ENCODE measurements around the gene ZCCHC10.
"Not testable (repeated sequence)": the region's sequence is repeated elsewhere in the genome, so short reads cannot be mapped to it uniquely, and the experiment has no call there.

Gene ZCCHC10

DNA sequence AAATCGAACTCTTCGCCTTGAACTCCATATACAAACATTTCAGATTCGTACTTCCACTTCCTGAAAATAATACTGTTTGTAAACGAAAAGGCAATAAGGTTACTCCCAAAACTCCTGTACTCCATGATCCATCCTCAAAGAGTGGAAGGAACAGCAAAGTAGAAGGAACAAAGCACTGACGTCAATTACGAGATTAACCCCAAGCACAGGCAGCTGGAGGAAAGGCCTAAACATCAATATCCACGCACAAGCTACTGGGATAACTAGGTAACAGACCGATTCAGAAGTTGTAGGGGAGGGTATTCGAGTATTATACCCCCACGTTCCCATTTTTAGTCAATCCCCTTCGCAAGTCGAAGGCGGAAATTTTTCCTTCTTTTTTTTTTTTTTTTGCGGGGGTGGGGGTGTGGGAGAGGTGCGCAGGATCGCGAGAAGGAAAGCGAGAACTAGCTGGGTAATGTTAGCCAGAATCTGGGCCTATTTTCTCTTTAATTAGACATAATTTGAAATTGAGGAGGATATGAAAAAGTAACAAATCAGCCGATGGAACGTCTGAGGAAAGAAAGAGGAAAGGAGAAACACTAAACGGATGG is 63.8 kb downstream of the ZCCHC10 start:
- no peak for DNase-seq (ENCODE audit: low read depth in 1 of 2, low spot score in 1 of 2)
- H3K27me3 ChIP-seq (ENCODE audit: insufficient read depth, poor library complexity, severe bottlenecking) = no peaks in the 10 kb centered on the region
- peak overlapping the region; percentile 64 for H3K4me3 ChIP-seq (replicated peaks; ENCODE audit: insufficient read depth, low read length)
- TF ChIP-seq SPI1 (IDR thresholded peaks at IDR 0.05; ENCODE audit: borderline replicate concordance, low read depth) = peak; percentile 9; the same call in 1 of the 2 replicates
- TF ChIP-seq GABPA (IDR thresholded peaks at IDR 0.05; ENCODE audit: low read depth) = no peak
- H3K27ac ChIP-seq (replicated peaks) = peak overlapping the region; percentile 72

DNA sequence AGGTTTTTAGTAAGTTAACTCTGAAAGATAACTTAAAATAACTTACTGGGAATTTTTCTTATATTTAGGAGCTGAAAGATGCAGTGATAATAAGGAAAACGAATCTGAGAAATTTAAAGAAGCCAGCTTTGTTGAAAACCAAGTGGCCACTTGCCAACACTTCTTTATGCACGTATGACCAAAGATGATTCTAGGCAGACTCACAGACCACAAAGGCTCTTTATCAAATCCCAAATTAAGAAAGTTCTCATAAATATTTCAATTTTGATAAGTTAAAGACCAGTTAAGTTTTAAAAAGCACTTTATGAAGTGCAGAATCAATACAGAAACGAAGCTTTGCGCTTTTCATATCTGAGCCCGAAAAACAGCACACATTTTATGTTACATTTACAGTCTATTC is 64.5 kb downstream of the ZCCHC10 start:
- Histone ChIP-seq H3K27ac (replicated peaks) (peak overlapping the region; percentile 72), H3K27me3 (ENCODE audit: insufficient read depth, poor library complexity, severe bottlenecking) (no peaks in the 10 kb centered on the region), H3K4me3 (replicated peaks; ENCODE audit: insufficient read depth, low read length) (peak overlapping the region; percentile 64)
- TF ChIP-seq SPI1 (IDR thresholded peaks at IDR 0.05; ENCODE audit: borderline replicate concordance, low read depth) = no peak
- TF ChIP-seq GABPA (IDR thresholded peaks at IDR 0.05; ENCODE audit: low read depth) = no peak
- TF ChIP-seq, protein P1, sequence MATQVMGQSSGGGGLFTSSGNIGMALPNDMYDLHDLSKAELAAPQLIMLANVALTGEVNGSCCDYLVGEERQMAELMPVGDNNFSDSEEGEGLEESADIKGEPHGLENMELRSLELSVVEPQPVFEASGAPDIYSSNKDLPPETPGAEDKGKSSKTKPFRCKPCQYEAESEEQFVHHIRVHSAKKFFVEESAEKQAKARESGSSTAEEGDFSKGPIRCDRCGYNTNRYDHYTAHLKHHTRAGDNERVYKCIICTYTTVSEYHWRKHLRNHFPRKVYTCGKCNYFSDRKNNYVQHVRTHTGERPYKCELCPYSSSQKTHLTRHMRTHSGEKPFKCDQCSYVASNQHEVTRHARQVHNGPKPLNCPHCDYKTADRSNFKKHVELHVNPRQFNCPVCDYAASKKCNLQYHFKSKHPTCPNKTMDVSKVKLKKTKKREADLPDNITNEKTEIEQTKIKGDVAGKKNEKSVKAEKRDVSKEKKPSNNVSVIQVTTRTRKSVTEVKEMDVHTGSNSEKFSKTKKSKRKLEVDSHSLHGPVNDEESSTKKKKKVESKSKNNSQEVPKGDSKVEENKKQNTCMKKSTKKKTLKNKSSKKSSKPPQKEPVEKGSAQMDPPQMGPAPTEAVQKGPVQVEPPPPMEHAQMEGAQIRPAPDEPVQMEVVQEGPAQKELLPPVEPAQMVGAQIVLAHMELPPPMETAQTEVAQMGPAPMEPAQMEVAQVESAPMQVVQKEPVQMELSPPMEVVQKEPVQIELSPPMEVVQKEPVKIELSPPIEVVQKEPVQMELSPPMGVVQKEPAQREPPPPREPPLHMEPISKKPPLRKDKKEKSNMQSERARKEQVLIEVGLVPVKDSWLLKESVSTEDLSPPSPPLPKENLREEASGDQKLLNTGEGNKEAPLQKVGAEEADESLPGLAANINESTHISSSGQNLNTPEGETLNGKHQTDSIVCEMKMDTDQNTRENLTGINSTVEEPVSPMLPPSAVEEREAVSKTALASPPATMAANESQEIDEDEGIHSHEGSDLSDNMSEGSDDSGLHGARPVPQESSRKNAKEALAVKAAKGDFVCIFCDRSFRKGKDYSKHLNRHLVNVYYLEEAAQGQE (IDR thresholded peaks at IDR 0.05; ENCODE audit: insufficient replicate concordance, low read depth) = no peak
- no peak for TF ChIP-seq POLR2AphosphoS5 (IDR thresholded peaks at IDR 0.05; ENCODE audit: low read depth)
- DNase-seq (ENCODE audit: low read depth in 1 of 2, low spot score in 1 of 2) = no peak

DNA sequence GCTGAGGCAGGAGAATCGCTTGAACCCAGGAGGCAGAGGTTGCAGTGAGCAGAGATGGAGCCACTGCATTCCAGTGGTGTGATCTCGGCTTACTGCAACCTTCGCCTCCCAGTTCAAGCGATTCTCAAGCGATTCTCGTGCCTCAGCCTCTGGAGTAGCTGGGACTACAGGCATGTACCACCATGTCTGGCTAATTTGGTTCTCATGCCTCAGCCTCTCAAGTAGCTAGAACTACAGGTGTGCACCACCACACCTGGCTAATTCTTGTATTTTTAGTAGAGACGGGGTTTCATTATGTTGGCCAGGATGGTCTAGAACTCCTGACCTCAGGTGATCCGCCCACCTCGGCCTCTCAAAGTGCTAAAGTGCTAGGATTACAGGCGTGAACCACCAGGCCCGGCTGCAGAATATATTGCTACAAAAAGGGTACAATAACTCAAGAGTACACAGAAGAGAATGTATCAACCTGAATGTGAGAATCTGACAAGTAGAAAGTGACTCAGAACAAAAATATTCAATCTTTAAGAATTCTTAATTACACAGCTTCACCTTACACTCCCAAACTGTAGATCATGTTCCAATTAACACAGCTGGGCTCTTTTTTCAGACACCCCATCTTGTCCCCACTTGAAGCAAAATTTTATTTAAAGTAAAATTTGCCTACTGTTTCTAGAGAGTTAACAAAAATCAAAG is 65.1 kb downstream of the ZCCHC10 start:
- not testable (repeated sequence) for H3K4me3 ChIP-seq (replicated peaks; ENCODE audit: insufficient read depth, low read length); H3K27me3 ChIP-seq (ENCODE audit: insufficient read depth, poor library complexity, severe bottlenecking); H3K27ac ChIP-seq (replicated peaks); DNase-seq (ENCODE audit: low read depth in 1 of 2, low spot score in 1 of 2)

DNA sequence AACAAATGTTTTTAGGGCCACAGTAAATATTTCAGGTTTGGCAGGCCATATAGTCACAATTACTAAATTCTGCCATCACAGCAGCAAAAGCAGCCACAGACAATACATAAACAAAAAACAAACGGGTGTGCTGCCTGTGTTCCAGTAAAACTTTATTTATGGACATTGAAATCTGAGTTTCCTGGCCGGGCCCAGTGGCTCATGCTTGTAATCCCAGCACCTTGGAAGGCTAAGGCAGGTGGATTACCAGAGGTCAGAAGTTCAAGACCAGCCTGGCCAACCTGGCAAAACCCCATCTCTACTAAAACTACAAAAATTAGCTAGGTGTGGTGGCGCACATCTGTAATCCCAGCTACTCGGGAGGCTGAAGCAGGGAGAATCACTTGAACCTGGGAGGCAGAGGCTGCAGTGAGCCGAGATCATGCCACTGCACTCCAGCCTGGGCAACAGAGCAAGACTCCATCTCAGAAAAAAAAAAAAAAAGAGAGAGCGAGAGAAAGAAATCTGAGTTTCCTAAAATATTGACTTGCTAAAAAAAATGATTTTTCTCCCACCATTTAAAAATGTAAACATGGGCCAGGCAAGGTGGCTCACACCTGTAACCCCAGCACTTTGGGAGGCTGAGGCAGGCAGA is 70.1 kb downstream of the ZCCHC10 start:
- DNase-seq (ENCODE audit: low read depth in 1 of 2, low spot score in 1 of 2); H3K4me3 ChIP-seq (replicated peaks; ENCODE audit: insufficient read depth, low read length); H3K27me3 ChIP-seq (ENCODE audit: insufficient read depth, poor library complexity, severe bottlenecking); H3K27ac ChIP-seq (replicated peaks): not testable (repeated sequence)

DNA sequence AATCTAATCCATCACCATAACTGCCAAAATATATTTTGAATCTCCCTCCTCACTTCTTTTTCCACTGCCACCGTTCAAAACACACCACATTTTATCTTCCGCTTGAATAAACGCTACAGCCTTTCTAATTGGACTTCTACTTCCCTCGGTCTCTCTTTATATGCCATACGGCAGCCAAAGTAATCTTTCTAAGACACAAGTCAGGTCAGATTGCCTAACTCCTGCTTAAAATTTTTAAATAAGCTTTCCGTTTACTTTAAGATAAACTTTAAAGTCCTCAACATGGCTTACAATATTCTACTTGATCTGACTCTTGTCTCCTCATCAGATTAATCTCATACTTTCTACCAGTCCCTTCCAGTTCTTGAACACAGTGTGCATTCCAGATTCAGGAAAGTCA is 72.6 kb downstream of the ZCCHC10 start:
- H3K4me3 ChIP-seq (replicated peaks; ENCODE audit: insufficient read depth, low read length) = no peak overlapping the region
- TF ChIP-seq, protein P1 (IDR thresholded peaks at IDR 0.05; ENCODE audit: insufficient replicate concordance, low read depth) = no peak
- TF ChIP-seq GABPA (IDR thresholded peaks at IDR 0.05; ENCODE audit: low read depth) (no peak), POLR2AphosphoS5 (IDR thresholded peaks at IDR 0.05; ENCODE audit: low read depth) (no peak), SPI1 (IDR thresholded peaks at IDR 0.05; ENCODE audit: borderline replicate concordance, low read depth) (no peak)
- TF ChIP-seq, protein P2, sequence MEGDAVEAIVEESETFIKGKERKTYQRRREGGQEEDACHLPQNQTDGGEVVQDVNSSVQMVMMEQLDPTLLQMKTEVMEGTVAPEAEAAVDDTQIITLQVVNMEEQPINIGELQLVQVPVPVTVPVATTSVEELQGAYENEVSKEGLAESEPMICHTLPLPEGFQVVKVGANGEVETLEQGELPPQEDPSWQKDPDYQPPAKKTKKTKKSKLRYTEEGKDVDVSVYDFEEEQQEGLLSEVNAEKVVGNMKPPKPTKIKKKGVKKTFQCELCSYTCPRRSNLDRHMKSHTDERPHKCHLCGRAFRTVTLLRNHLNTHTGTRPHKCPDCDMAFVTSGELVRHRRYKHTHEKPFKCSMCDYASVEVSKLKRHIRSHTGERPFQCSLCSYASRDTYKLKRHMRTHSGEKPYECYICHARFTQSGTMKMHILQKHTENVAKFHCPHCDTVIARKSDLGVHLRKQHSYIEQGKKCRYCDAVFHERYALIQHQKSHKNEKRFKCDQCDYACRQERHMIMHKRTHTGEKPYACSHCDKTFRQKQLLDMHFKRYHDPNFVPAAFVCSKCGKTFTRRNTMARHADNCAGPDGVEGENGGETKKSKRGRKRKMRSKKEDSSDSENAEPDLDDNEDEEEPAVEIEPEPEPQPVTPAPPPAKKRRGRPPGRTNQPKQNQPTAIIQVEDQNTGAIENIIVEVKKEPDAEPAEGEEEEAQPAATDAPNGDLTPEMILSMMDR (IDR thresholded peaks at IDR 0.05; ENCODE audit: insufficient read depth, low read length) = no peak
- no peak overlapping the region for H3K27ac ChIP-seq (replicated peaks)
- no peak for DNase-seq (ENCODE audit: low read depth in 1 of 2, low spot score in 1 of 2)
- no peaks in the 10 kb centered on the region for H3K27me3 ChIP-seq (ENCODE audit: insufficient read depth, poor library complexity, severe bottlenecking)

Data from HL-60 (cell line).